ENCODE data around the gene VGLL4.
"Not testable (repeated sequence)": the region's sequence is repeated elsewhere in the genome, so short reads cannot be mapped to it uniquely, and the experiment has no call there.

Gene VGLL4

DNA sequence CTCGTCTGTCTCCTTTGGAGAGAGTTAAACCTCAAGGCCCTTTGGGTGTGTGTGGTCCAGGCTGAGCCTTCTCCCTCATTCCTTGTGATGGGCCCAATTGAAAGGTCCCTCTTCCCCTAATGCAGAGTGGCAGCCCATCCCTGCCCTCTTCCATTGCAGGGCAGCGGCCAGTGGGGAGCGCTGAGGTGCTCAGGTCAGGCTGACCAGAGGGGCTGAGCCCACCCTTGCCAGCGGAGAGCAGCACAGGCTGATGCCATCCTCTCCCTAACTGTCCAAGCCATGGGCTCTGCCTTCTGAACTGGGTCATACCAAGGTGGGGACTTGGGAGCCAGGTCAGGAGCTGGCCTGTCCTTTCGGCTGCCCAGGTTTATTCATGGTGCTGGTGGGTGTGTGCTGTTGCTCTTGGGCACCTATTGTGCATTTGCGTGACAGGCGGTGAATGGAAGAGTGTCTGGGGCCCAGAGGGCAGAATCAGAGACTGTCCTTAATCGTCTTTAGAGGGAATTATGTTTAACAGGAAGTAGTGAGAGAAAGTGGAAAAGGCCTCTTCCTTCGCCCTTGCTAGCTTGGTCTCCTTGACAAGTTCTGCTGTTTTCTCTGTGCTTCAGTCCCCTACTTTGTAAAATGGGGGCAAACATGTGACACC, 96.9 kb downstream of the VGLL4 start:
- no peak for DNase-seq

DNA sequence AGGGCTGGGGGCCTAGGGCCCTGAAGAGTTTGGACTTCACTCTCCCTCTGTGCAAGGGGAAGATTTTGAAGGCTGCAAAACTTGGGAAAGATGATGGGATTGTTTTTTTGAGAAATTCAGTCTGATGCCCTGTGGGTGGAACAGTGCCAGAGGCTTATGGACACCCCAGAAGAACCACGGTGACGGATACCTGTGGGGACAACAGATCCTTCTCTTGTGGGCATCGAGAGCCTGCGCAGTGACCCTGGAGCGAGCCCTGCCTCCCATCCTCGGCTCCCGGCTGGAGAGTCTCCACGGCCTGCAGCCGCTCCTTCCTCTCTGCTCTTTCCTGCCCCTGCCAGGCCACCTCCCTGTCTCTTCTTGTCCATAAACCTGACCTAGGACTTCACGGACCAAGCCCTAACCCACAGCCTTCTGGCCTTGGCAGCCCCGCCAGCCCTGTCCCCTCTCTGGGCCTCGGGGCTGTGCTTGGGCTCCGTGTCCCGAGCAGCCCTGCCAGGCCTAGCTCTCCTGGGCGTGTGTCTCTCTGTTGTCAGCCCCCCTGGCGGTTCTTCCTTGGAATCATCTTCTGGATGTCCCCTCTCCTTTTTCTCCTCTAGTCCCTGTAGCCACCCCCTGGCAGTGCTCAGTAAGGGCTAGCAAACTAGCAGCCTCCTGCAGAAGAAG, 98.4 kb downstream of the VGLL4 start:
- no peak for DNase-seq

DNA sequence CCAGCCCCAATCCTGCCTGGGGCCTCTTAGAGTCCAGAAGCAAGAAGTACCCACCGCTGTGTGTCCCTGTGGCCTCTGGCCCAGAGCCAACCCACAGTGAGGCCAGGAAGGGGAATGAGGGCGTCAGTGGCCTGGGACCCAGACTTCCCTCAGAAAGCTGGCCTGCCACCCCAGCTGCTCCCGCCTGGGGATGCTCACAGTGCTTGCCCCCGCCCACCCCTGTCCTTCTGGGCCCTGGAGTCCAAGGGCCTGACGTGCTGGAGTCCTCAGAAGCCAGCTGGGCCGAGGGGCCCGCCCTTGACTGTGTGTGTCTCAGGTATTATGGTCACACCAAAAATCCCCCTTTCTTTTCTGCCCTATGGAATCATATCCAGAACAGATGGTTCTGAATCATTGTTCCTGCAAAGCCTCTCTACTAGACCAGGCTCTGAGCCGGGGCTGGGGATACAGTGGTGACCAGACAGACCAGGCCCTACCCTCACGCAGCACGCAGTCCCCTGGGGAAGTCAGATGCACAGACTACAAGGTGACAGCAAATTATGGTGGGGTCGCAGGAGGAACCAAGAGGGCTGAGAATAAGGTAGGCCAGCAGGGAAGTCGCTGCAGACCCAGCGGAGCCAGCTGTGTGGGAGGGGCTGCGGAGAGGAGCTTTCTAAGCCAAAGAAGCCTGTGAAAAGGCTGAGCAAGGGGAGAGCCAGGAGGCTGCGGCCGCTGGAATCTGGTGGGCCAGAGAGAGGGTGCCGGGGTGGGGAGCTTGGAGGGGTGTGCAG, 99.1 kb downstream of the VGLL4 start:
- DNase-seq: no peak

DNA sequence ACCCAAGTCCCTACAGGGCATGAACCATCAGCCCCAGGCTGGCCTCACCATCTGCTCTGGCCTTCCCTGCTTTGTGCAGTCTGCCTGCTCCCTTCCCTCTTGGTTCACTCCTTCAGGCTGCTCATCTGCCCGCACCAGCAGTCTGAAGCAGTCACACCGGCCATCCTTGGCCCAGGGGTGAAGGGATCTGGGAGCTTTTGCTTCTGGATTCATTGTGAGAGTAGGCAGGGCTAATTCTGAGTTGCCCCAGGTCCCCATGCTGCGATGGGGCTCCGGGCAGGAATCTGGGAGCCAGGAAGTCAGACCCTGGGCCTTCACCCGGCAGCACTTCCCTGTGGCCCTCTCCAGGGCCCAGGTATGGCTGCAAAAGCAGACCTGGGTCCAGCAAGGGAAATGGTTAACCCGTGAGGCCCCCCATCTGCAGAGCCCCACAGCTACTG, 99.7 kb downstream of the VGLL4 start:
- no peak for DNase-seq

DNA sequence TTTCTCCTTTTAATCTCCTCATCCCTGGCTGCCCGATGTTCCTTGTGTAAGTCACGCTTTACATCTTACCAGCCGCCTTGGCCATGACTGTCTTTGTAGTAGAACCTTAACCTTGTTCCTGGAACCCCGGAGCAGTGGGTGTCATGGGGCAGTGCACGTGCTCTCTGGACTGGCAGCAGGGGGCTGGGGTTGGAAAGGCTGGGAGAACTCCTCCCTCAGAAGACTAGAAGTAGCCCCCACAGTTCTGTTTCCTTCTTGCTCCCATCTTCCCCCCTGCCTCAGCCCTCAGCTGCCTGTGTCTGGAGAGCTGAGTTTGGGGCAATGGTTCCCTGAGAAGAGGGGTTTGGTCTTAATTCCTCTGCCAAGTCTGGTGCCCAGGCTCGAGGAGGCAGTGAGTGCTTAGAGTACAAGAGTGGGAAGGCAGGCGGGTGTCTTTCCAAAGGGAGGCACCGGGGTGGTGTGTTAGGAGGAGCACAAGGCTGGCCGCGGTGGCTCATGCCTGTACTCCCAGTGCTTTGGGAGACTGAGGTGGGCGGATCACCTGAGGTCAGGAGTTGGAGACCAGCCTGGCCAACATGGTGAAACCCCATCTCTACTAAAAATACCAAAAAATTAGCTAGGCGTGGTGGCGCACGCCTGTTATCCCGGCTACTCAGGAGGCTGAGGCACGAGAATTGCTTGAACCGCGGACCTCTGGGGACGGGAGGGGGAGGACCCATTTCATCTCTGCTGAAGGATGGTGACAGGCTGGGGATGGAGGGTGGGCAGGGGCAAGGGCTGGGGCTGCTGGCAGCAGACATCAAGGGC, 100.4 kb downstream of the VGLL4 start:
- no peak for DNase-seq

DNA sequence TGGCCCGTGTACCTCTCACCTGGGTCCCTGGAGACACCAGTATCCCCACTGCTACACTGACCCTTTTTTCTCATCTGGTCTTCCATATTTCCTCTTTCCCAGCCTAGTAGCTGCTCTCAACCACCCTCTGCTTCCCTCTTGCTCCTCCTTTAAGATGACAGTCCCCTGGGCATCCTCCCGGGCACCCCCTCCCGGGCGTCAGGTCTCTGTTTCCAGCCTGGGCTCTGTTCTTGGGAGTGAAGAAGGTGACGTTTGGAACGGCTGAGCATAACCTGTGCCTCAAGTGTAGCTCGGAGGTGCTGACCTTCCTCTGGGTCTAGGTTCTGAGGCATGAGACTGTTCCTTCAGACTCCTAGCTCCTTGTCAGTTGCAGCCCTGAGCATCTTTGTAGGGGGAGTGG, 101.2 kb downstream of the VGLL4 start:
- DNase-seq: no peak

DNA sequence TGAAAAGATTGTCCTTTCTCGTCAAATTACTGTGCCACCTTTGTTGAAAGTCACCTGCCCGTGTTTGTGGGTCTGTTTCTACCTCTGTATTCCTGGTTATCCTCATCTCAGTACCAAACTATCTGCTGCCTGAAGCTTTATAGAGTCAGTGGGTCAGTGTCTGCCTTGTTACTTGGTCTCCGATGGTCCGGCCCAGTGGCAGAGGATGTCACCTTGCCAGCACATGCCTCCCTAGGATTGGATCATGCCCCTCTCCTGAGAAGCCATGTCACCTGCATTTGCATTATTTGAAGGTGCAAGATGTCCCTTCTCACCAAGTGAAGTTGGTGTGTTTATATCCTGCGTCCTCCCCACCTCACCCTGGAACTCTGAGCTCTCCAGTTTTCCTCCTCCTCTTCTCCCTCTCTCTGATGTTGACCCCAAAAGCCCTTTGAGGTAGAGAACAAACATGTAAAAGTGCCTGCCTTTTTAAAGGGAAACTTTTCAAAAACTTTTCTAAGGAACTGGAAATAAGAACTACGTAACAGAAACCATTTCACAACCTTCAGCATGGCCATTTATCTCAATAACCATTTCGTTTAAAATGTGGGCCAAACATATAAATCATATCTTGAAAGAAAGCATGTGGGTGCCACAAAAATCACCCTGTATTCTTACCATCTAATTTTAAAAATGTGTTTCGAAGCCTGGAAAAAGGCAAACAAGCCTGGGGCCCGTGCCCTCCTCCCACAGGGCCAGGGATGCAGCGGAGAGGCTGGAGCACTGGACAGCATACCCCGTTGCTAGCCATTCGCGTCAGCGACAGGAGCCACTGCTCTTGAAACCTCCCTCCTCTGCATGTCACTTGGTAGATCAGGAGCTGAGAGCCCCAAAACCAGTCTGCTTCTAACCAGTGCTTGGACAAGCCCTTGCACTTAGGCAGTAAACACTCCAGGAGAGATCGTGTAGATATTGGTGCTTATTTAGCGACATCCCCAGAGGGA, 102.1 kb downstream of the VGLL4 start:
- no peak for DNase-seq

DNA sequence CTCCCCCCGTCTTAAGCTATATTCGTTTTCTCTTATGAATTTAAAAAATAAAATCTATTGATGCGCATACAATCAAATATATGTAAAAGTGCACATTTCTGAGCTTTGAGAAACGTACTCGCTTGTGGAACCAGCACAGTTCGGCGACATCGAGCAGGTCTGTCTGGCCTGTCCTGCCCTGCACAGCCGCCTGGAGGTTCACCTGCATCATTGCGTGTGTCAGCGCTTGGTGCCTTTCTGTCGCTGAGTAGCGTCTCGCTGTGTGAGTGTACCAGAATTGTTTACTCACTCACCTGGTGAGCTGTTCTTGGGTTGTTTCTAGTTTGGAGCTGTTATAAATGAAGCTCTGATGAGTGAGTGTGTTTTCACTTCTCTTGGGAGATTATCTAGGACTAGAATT, 104.0 kb downstream of the VGLL4 start:
- no peak for DNase-seq

DNA sequence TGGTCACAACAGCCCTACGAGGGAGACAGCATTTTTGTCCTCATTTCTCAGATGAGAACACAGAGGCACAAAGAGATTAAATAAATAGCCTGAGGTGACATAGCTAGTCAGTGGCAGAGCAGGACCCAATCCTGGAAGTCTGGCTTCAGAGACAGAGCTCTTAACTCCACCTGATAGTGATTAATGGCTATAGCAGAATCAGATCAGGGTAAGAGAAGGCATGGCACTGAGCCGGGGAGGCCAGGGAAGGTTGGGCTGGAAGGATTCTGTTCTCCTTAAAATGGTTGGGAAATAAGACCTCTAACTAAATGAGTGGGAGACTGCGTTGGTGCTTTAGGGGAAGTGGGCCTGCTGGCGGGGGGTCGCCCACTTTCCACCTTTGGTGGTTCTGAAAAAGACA, 104.5 kb downstream of the VGLL4 start:
- DNase-seq: no peak

DNA sequence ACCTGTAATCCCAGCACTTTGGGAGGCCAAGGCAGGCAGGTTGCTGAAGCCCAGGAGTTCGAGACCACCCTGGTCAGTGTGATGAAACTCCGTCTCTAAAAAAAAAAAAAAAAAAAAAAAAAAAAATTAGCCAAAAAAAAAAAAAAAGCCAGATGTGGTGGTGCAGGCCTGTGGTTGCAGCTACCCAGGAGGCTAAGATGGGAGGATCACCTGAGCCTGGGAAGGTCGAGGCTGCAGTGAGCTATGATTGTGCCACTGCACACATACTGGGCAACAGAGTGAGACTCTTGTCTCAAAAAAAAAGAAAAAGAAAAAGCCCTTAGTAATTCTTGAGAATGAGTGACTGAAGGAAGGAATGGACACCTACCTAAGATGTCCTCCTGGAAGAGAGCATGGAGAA, 105.1 kb downstream of the VGLL4 start:
- DNase-seq: no peak

DNA sequence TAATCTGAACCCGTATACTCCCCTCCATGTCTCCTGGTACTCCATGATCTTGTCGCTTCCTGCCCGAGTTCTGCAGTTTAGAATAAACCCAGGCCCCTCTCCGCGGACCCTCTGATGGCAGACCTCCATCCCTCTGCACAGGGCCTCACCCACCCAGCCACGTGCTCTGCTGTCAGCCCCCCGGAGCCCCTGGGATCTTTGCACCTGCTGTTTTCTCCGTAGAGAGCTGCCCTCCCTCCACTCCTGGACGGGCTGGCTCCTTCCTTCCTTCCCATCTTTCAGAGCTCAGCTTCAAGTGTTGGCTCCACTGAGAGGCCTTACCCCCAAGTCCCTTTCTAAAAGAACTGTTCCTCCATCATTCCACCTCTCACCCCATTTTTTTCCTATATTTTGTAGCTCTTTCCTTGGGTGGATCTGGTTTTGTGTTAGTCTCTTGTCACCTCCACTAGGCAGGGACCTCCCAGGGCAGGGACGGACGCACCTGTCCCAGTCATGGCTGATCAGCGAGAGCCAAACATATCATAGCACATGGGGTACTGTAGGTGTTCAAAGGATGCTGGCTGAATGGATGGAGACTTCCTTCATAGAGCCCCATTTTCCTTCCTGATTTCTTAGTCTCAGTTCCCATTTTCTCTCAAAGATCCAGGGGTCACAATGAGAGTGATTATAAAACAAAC, 106.6 kb downstream of the VGLL4 start:
- no peak for DNase-seq

DNA sequence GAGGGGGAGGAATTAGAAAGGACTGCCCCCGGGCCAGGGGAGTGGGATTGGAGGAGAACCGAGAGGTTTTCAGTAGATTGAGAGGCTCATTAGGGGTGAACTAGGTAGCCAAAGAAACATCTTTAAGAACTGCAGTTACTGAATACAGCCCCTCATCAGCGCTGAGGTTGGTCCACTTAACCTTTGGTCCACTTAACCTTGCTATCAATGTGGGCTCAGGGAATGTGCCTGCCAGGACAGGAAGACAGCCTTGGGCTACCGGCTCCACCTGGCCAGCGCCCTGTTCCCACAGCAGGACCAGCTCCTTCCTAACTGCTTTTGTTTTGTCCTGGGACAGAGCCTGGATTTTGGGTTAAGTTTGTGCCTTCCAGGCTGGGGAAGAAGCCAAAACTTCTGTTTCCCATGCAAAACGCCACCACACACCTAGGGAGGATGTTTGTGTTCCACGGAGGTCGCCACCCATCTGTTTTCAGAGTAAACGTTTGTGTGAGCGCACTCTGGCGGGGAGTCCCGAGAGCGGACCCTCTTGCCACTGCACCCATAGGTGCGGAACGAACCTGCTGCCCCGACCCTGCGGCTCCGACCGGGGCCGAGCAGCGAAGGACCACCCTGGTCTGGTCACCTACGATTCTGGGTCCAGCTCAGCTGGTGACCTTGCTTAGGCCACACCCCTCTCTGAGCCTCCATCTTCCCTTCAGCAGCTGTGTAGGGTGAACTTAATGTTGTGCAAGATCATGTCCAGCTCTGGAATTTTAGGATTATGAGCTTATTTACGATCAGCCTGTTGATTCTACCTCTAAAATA, 107.4 kb downstream of the VGLL4 start:
- no peak for DNase-seq

DNA sequence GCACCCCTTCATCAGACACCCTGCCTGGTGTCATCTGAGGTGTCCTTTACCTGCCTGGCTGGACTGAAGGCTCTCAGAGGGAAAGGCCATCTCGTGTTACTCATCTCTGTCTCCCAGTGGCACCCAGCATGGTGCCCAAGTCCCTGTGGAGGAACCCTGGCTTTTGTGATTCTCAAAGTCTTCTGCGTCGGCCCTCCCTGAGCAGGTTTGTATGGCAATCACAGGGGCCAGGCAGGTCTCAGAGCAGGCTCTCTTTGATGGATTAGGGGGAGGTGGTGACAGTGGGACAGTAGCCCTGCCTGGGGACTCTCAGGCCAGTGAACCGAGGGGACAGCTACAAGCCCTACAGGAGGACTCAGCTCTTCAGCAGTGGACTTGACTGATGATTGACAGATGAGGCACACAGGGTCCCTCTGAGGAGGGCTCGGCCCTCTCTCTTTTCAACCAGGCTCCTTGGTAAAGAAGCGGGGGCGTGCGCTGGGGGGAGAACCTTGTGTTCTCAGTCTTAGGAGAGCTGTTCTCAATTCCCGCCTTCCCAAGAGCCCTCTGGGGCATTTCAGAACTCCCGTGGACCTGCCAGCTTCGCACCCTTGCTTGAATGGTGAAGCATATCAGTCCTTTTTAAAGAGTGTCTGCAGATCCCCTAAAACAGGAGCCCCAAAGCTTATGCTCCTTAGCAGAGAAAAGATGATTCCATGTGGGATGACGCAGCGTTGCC, 108.3 kb downstream of the VGLL4 start:
- DNase-seq: no peak

DNA sequence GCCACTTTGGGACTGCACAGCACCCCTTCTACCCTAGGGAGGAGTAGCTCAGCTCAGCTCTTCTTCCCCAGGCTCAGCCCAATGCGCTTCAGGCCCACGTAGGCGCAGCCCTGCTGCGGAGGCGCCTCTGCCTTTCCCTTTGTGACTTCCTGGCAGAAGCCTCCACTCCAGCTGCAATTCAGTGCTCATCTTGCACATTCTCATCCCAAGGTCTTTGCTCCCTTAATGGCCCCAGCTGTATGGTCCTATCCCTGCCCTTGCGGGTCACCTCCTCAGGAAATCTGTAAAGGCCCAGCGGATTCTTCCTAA, 109.0 kb downstream of the VGLL4 start:
- no peak for DNase-seq

DNA sequence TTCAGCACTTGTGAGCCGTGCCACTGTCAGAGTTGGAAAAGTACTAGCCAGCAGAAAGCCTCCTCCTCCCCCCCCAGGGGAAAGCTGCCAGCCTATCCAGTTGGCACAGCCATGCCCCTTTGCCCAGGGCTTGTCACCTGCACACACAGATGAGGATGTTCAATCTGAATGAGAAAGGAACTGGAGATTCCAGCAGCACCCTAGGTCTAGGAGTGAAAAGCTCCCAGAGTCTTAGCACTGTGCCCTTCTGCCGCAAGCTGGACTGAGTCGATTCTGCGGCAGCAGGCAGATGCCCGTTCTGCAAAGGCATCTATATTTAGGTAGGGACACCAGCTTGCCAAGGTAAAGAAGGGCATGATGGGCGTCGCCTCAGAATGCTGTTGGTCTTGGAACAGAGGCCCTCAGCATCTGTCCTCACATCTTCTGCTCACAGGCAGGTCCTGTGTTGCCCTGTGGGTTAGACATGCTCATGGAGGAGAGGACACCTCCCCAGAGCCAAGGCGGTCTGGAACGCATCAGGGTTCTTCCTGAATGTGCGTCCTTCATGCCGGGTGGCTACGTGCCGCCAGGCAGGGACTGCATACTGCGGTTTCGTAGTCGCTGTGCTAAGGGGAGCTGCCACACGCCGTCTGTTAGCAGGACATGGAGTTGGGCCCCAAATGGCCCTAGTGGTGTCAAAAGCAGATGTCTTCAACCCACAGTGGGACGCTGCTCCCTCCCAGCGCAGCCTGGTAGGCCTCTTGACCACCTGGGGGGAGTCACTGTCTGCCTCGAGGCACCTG, 109.5 kb downstream of the VGLL4 start:
- DNase-seq: no peak

DNA sequence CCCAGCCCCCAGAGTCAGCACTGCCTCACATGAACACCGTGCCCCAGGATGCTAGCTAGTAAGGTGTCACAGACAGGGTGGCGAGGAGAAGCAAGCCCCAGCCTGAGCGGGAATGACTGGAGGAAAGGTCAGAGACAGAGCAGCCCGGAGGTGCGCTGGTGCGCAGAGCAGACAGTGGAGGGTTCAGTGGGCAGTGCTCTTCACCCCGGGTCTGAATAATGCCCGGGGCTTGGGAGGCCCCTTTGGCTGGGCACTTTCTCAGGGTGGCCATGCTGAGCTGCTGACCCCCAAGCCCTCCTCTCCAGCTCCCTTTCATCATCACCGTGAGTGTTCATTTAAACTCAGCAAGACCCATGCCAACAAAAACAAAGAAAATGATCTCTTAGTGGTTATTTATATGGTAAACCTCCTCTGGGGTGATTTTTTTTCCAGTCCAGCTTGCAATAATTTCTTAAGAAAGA, 110.8 kb downstream of the VGLL4 start:
- DNase-seq: no peak

DNA sequence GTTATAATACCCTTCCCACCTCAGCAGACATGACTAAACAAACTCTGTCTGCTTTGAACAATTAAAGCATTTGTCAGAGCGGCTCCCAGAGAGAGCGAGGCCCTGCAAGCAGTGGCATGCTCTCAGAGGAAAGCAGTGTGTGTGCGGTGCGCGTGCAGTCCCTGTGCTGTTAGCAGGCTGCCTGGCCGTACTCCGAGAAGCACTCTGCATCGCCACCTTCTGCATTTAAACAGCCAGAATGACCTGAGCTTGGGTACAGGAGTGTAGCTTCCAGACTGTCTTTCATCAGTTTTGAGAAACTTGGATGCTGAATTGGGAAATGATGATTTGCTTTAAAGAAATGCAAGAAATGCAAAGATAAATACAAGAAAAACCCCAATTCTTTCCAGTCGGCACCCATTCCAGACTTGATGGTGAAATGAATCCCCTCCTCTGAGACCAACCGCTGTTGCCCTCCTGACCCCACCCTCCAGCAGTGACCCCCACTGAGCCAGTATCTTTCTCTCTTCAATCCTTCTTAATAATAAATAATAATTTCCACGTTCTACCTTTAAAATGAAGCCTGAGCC, 113.5 kb downstream of the VGLL4 start:
- DNase-seq: no peak

DNA sequence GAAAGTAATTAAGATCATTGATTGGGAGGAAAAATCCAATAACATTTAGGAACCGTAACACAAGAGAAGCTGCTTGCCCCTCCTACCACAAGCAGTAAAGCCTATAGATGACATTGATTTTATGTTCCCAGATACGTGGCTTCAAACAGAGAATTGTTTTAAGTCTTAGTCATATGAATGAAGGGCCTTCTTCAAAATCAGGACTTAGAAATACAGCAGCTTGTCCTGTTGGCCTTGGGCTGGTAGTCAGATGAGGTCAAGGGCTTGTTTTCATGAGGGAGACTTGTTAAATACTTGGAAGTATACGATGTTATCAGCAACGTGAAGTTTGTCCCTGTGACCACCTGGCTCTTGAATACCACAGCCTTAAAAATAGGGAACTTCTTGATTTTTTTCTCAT, 114.4 kb downstream of the VGLL4 start:
- DNase-seq: no peak

DNA sequence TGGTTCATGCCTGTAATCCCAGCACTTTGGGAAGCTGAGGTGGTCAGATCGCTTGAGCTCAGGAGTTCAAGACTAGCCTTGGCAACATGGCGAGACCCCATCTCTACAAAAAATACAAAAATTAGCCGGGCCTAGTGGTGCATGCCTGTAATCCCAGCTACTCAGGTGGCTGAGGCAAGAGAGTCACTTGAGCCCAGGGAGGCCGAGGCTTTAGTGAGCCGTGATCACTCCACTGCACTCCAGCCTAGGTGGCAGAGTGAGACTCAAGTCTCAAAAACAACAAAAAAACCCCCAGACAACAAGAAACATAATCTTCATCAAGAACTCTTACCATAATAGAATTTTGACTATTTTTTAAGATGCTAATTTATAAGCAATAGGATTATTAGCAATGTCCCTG, 117.6 kb downstream of the VGLL4 start:
- not testable (repeated sequence) for DNase-seq
